NAMALWA (cell line): ENCODE measurements around the gene CTDP1.

ENCODE experiments used
- DNase-seq: peaks from one replicate; pipeline ENCODE4 v3.0.0-alpha.2; 2015; ENCODE audit warnings: low spot score

CTDP1 gene

GRCh38 chr18:79766308-79766707 lies 86.7 kb downstream of the CTDP1 start:
- no peak for DNase-seq

GRCh38 chr18:79768745-79769144 lies 89.1 kb downstream of the CTDP1 start:
- DNase-seq: no peak

- no peak for DNase-seq
Measured at GRCh38 chr18:79769698-79770500, 90.3 kb downstream of the CTDP1 start.

- DNase-seq: no peak
Measured at GRCh38 chr18:79770501-79770815, 90.9 kb downstream of the CTDP1 start.

- no peak for DNase-seq
Measured at GRCh38 chr18:79770826-79771225, 91.2 kb downstream of the CTDP1 start.

- DNase-seq: no peak
Measured at GRCh38 chr18:79771446-79772107, 92.0 kb downstream of the CTDP1 start.

- no peak for DNase-seq
Measured at GRCh38 chr18:79772108-79772864, 92.7 kb downstream of the CTDP1 start.

- no peak for DNase-seq
Measured at GRCh38 chr18:79772865-79773696, 93.5 kb downstream of the CTDP1 start.

- DNase-seq: no peak
Measured at GRCh38 chr18:79774111-79774510, 94.5 kb downstream of the CTDP1 start.

GRCh38 chr18:79775441-79776221 lies 96.0 kb downstream of the CTDP1 start:
- no peak for DNase-seq

GRCh38 chr18:79776674-79777073 lies 97.1 kb downstream of the CTDP1 start:
- DNase-seq: no peak

- DNase-seq: no peak
Measured at GRCh38 chr18:79778291-79778791, 98.7 kb downstream of the CTDP1 start.

- DNase-seq: no peak
Measured at GRCh38 chr18:79779021-79779699, 99.6 kb downstream of the CTDP1 start.

GRCh38 chr18:79779700-79780190 lies 100.1 kb downstream of the CTDP1 start:
- DNase-seq: no peak

- no peak for DNase-seq
Measured at GRCh38 chr18:79780547-79780946, 100.9 kb downstream of the CTDP1 start.

- DNase-seq: no peak
Measured at GRCh38 chr18:79781331-79781941, 101.8 kb downstream of the CTDP1 start.

GRCh38 chr18:79782566-79783308 lies 103.1 kb downstream of the CTDP1 start:
- DNase-seq: no peak

- DNase-seq: no peak
Measured at GRCh38 chr18:79784071-79784913, 104.7 kb downstream of the CTDP1 start.
